Ammon's horn (tissue), 1 donor: ENCODE results near the gene MYO1E.

ENCODE experiments used
- DNase-seq: peaks from one replicate; pipeline ENCODE4 v3.0.0-alpha.2; 2016; ENCODE audit warnings: low spot score

MYO1E gene

GRCh38 chr15:59259137-59259943, 113.3 kb downstream of the MYO1E start:
- no peak for DNase-seq

GRCh38 chr15:59258317-59258716, 114.4 kb downstream of the MYO1E start:
- DNase-seq, result no peak

GRCh38 chr15:59257140-59257539, 115.5 kb downstream of the MYO1E start:
- DNase-seq, result no peak

- DNase-seq, result no peak
These were observed 116.2 kb downstream of the MYO1E start for GRCh38 chr15:59256482-59256881.

- no peak for DNase-seq
These were observed 116.9 kb downstream of the MYO1E start for GRCh38 chr15:59255680-59256336.

GRCh38 chr15:59252137-59252536, 120.5 kb downstream of the MYO1E start:
- no peak for DNase-seq

- DNase-seq, result no peak
These were observed 121.4 kb downstream of the MYO1E start for GRCh38 chr15:59251001-59251845.

- no peak for DNase-seq
These were observed 122.4 kb downstream of the MYO1E start for GRCh38 chr15:59250249-59250648.

GRCh38 chr15:59249816-59250215, 122.9 kb downstream of the MYO1E start:
- no peak for DNase-seq

- peak; percentile 82 for DNase-seq
These were observed 125.3 kb downstream of the MYO1E start for GRCh38 chr15:59247364-59247763.

- no peak for DNase-seq
These were observed 127.1 kb downstream of the MYO1E start for GRCh38 chr15:59245559-59245958.

- DNase-seq, result no peak
These were observed 128.3 kb downstream of the MYO1E start for GRCh38 chr15:59244337-59244736.

GRCh38 chr15:59243622-59244021, 129.0 kb downstream of the MYO1E start:
- DNase-seq, result no peak

GRCh38 chr15:59242649-59243048, 130.0 kb downstream of the MYO1E start:
- DNase-seq, result no peak

GRCh38 chr15:59240036-59240435, 132.6 kb downstream of the MYO1E start:
- no peak for DNase-seq

- DNase-seq, result no peak
These were observed 134.7 kb downstream of the MYO1E start for GRCh38 chr15:59237924-59238331.

- no peak for DNase-seq
These were observed 135.4 kb downstream of the MYO1E start for GRCh38 chr15:59237119-59237855.

GRCh38 chr15:59236394-59236793, 136.3 kb downstream of the MYO1E start:
- DNase-seq, result no peak

GRCh38 chr15:59232476-59232875, 140.2 kb downstream of the MYO1E start:
- no peak for DNase-seq

- DNase-seq, result no peak
These were observed 142.1 kb downstream of the MYO1E start for GRCh38 chr15:59230531-59231055.

- no peak for DNase-seq
These were observed 143.2 kb downstream of the MYO1E start for GRCh38 chr15:59229453-59229852.

- DNase-seq, result no peak
These were observed 143.7 kb downstream of the MYO1E start for GRCh38 chr15:59229015-59229414.
